Renal cortical epithelial cell (primary cell): Measurements from ENCODE around the gene GNG13. TPM values are rescaled to one million over a fixed set of nuclear protein-coding genes. Genes with fewer than 3 reads are reported as not detected.
"Not testable (repeated sequence)": the region's sequence is repeated elsewhere in the genome, so short reads cannot be mapped to it uniquely, and the experiment has no call there.

Experiments used
- DNase-seq: peaks from one replicate; pipeline ENCODE4 v3.0.0-alpha.2; 2011; ENCODE audit warnings: low read depth
- total RNA-seq: library from RNA; depleted of rRNA; stranded (reverse); fragments of >200 nt; gene quantifications from 2 replicates; pipeline ENCODE4 v1.2.3, GENCODE V29; 2014

The GNG13 gene
- total RNA-seq, 1 donor from 2014 or later, result not detected

DNA sequence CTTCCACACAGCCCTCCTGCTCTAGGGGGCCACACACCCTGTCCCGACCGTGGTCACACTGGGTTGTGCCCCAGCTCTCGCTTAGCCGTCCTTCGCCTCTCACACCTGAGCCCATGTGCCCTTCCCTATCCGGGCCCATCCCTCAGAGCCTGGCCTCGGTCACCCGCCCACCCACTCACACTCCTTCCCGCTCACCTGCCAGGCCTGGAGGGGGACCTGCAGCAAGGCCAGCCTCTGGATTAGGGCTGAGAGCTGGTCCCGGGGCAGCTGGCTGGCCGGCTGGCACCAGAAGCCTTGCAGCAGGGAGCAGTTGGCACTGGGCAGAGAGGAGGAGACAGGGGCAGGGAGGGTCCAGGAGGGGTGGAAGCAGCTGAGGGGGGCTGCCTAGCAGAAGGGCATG lies 22.1 kb downstream of the GNG13 start:
- no peak for DNase-seq

- no peak for DNase-seq
These were observed 22.7 kb downstream of the GNG13 start for GRCh38 chr16:777826-778225.

GRCh38 chr16:776824-777223 lies 23.7 kb downstream of the GNG13 start:
- DNase-seq, result no peak

GRCh38 chr16:776298-776697 lies 24.2 kb downstream of the GNG13 start:
- not testable (repeated sequence) for DNase-seq

DNA sequence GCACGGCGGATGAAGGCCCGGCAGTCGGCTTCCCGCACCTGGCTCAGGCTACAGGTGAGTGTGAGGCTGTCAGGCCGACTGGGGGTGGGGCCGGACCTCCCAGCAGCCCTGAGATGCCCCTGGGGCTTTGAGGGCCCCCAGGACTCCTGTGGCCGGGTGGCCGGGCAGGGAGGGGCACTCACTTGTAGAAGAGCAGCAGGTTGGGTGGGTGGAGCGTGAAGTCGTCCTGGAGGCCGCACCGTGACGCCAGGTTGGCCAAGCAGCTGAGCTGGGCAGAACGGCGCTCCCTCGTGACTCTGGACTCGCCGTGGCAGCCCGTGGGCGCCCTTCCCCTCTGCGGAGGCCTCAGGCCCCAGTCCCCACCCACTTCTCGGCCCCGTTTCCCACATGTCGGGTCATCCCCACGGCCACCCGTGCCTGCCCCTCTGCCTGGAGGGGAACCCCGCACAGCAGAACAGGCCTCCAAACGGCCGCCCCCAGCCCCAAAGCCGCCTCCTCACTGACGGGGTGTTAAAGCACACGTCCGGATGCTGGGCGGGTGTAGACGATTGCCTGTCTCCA lies 25.2 kb downstream of the GNG13 start:
- DNase-seq, result no peak

DNA sequence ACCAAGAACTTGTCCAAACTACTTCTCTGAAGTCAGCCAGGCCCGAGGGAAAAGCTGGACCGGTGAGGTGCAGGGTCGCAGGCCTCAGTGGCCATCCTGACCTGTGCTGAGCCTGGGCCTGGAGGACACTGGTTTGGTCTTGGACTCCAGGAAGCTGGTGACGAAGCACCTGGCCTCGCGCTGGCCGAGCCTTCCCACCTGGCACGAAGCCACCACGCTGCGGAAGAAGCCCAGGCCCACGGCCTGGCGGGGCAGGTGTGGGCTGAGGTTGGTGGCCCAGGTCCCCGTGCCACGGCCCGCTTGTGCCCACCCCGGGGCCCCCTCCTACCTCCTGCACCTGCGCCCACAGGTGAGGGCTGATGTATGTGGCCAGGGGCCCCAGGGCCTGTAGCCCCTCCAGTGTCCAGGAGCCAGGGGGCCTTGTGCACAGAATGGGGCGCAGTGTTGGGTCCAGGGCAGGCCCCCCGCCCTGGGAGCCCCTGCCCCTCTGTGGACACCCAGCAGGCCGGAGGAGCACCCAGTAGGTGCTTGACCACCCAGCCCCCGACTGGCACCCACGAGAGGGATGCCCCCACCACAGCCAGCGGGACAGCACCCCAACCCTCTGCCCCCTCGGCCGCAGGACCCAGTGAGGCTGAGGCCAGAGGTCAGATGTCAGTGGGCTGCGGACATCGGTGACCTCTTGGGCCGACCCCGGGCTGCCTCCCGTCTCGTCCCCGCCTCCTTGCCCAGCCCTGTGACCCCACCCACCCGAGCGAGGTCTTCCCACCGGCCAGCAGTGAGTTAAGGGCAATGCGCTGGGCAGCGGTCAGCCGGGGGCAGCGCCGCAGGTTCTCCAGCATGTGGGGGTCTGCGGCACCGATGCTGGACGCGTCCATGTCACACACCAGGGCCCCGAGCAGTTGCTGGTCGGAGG lies 26.2 kb downstream of the GNG13 start:
- DNase-seq, result no peak

- DNase-seq, result no peak
These were observed 27.6 kb downstream of the GNG13 start for GRCh38 chr16:772959-773358.

- no peak for DNase-seq
These were observed 30.1 kb downstream of the GNG13 start for GRCh38 chr16:770411-770810.

GRCh38 chr16:769934-770333 lies 30.6 kb downstream of the GNG13 start:
- DNase-seq, result no peak

- DNase-seq, result no peak
These were observed 31.2 kb downstream of the GNG13 start for GRCh38 chr16:769184-769784.

- no peak for DNase-seq
These were observed 32.1 kb downstream of the GNG13 start for GRCh38 chr16:768428-768827.

DNA sequence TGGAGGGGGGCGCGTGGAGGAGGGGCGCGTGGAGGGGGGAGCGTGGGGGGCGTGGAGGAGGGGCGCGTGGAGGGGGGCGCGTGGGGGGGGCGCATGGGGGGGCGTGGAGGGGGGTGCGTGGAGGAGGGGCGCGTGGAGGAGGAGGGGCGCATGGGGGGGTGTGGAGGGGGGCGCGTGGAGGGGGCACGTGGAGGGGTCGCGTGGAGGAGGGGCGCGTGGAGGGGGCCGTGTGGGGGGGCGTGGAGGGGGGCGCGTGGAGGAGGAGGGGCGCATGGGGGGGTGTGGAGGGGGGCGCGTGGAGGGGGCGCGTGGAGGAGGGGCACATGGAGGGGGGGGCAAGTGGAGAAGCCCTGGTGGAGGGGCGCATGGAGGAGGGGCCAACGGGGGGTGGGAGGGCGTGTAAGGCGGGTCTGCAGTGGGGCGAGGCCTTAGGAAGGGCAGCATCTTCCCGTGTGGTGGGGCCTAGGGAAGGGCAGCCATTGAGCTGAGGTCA lies 32.7 kb downstream of the GNG13 start:
- no peak for DNase-seq

- no peak for DNase-seq
These were observed 33.5 kb downstream of the GNG13 start for GRCh38 chr16:766820-767640.

DNA sequence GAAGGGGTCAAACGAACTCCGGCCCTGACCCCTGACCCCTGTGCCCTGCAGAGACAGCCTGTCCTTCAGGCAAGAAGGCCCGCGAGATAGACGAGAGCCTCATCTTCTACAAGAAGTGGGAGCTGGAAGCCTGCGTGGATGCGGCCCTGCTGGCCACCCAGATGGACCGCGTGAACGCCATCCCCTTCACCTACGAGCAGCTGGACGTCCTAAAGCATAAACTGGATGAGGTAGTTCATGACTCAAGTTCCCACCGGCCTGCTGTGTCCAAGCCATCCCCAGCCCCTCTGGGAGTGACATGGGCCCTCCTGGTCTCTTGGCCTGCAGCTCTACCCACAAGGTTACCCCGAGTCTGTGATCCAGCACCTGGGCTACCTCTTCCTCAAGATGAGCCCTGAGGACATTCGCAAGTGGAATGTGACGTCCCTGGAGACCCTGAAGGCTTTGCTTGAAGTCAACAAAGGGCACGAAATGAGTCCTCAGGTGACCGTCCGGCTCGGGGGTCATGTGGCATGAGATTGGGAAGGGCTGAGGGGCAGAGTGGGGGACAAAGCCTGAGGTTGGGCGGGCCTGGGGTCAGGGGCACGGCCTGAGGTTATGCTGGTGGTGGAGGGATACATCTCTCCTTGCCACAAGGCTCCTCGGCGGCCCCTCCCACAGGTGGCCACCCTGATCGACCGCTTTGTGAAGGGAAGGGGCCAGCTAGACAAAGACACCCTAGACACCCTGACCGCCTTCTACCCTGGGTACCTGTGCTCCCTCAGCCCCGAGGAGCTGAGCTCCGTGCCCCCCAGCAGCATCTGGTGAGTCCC lies 34.3 kb downstream of the GNG13 start:
- no peak for DNase-seq

DNA sequence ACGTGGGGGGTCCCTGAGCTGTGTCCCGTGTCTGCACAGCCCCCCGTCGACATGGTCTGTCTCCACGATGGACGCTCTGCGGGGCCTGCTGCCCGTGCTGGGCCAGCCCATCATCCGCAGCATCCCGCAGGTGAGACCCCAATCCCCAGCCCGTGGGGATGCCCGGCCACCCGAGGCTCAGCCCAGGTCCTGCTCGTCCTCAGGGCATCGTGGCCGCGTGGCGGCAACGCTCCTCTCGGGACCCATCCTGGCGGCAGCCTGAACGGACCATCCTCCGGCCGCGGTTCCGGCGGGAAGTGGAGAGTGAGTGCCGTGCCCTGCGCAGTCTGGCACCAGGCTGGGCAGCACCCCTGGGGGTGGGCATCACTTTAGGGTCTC lies 35.1 kb downstream of the GNG13 start:
- no peak for DNase-seq

DNA sequence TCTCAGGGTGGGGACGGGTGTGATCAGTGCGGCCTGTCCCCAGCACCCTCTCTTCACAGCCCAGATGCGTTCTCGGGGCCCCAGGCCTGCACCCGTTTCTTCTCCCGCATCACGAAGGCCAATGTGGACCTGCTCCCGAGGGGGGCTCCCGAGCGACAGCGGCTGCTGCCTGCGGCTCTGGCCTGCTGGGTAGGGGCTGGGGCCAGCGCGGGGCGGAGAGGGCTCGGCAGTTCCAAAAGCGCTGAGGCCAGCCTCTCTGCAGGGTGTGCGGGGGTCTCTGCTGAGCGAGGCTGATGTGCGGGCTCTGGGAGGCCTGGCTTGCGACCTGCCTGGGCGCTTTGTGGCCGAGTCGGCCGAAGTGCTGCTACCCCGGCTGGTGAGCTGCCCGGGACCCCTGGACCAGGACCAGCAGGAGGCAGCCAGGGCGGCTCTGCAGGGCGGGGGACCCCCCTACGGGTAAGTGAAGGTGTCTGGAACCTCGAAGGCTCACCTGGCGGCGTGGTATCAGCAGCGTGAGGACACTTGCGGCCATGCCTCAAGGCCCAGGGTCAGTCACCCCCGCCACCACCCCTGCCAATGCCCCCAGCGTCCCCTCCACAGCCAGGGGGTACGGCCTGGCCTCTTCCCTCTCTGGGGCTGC lies 35.6 kb downstream of the GNG13 start:
- DNase-seq, result no peak

DNA sequence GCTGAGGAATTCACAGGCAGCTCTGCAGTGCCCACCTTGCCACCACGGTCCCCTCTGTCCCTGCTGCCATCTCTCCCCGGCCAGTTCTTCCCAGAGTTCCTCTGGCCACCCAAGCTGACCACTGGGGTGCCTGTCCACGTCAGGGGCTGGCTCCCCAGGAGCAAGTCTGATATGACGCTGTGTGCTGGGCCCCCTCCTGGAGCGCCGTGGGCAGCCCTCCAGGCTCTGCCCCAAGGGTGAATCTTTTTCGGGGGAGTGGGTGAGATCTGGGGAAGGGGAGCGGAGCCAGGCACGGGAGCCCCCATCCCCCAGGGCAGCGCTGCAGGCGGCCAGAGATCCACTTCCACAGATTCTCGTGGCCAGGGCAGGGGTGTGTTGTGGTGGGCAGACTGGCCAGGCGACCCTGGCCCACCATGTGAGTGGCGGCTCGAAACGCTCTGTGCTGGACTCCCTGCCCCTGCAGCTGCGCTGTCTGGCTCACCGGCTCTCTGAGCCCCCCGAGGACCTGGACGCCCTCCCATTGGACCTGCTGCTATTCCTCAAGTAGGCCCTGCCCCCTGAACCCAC lies 36.3 kb downstream of the GNG13 start:
- no peak for DNase-seq

DNA sequence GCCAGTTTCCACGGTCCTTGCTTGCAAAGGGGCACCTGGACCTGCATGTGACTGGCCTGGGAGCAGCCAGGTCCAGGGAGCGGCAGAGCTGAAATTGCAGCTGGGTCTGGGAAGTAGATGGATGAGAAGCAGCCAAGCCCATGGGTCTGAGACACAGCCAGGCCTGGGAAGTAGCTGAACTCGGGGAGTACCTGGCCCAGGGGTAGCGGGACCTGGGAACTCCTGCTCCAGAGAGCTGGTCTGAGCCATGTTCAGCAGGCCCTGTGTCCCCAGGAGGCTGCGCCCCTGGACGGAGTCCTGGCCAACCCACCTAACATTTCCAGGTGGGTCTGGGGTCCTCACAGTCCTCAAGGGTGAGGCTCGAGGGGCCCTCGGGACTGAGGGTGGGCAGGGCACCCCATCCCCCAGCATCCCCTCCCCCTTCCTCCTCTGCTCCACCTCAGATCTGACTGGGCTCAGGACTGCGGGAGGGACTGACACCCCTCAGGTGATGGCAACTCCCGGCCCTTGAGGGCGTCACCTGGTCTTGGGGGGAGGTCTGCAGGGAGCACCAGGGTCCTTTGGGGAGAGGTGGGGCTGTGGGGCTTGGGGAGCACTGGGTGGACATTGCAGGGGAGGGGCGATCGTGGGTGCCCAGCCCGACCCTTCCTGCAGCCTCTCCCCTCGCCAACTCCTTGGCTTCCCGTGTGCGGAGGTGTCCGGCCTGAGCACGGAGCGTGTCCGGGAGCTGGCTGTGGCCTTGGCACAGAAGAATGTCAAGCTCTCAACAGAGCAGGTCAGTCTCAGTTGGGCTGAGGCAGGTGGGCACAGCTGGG lies 37.0 kb downstream of the GNG13 start:
- no peak for DNase-seq

DNA sequence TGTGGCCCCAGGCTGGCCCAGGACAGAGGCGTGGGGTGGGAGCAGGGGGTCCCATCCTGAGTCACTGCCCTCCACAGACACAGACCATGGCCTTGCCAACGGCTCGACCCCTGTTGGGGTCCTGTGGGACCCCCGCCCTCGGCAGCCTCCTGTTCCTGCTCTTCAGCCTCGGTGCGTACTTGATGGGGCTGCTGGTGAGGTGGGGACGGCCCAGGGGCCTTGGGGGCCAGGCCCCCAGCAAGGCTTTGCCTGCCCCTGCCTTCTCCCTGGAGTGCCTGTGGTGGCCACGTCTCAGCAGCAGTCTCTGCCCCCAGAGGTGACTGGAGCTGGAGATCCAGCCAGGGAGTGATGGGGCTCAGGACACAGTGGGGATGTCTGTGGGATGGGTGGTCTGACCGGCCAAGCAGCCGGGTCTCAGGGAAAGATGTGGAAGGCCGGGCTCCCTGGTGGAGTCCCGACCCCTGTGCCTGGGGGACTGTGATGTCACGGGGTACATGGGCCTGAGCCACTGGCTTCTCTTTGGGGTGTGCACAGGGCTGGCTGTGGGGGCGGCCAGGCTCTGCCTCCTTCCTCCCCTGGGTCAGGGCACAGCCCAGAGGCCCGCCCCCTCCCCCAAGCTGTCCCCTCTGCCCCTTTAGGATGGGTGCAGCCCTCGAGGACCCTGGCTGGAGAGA lies 37.8 kb downstream of the GNG13 start:
- no peak for DNase-seq
